Kidney glomerular epithelial cell (primary cell): Measurements from ENCODE around the gene GSTA1.
"Not testable (repeated sequence)": the region's sequence is repeated elsewhere in the genome, so short reads cannot be mapped to it uniquely, and the experiment has no call there.

Experiments used
- DNase-seq: peaks from one replicate; lab custom pipeline; 2025; lab: John Stamatoyannopoulos, UW

GSTA1 gene

GRCh38 chr6:52808660-52809059, 5.0 kb upstream of the GSTA1 start:
- DNase-seq, result no peak

- DNase-seq, result no peak
Measured at GRCh38 chr6:52802806-52803205, 810 bp downstream of the GSTA1 start.

GRCh38 chr6:52801188-52801841, 2.3 kb downstream of the GSTA1 start:
- no peak for DNase-seq

- not testable (repeated sequence) for DNase-seq
Measured at GRCh38 chr6:52799272-52799671, 4.3 kb downstream of the GSTA1 start.

- not testable (repeated sequence) for DNase-seq
Measured at GRCh38 chr6:52794366-52794765, 9.2 kb downstream of the GSTA1 start.

GRCh38 chr6:52790861-52791260, 12.8 kb downstream of the GSTA1 start:
- DNase-seq, result no peak

- DNase-seq, result peak; percentile 82
Measured at GRCh38 chr6:52789658-52790057, 14.0 kb downstream of the GSTA1 start.

- DNase-seq, result peak; percentile 54
Measured at GRCh38 chr6:52788478-52788877, 15.1 kb downstream of the GSTA1 start.

- DNase-seq, result no peak
Measured at GRCh38 chr6:52787917-52788316, 15.7 kb downstream of the GSTA1 start.

GRCh38 chr6:52786249-52786956, 17.2 kb downstream of the GSTA1 start:
- DNase-seq, result no peak

GRCh38 chr6:52782696-52783274, 20.8 kb downstream of the GSTA1 start:
- DNase-seq, result not testable (repeated sequence)

GRCh38 chr6:52782209-52782608, 21.4 kb downstream of the GSTA1 start:
- DNase-seq, result not testable (repeated sequence)

- DNase-seq, result no peak
Measured at GRCh38 chr6:52779237-52779636, 24.4 kb downstream of the GSTA1 start.

GRCh38 chr6:52776711-52777351, 26.8 kb downstream of the GSTA1 start:
- not testable (repeated sequence) for DNase-seq

- not testable (repeated sequence) for DNase-seq
Measured at GRCh38 chr6:52769399-52769798, 34.2 kb downstream of the GSTA1 start.

GRCh38 chr6:52767658-52768057, 36.0 kb downstream of the GSTA1 start:
- DNase-seq, result not testable (repeated sequence)

- DNase-seq, result not testable (repeated sequence)
Measured at GRCh38 chr6:52763322-52763916, 40.2 kb downstream of the GSTA1 start, which contains the start of gene GSTA2. TSS of gene GSTA2 (minus strand) at chr6:52763475. CDS start at chr6:52757947, 5,528 bp downstream.

- not testable (repeated sequence) for DNase-seq
Measured at GRCh38 chr6:52761673-52762491, 41.7 kb downstream of the GSTA1 start.

GRCh38 chr6:52760105-52760765, 43.4 kb downstream of the GSTA1 start:
- no peak for DNase-seq

GRCh38 chr6:52759085-52759484, 44.5 kb downstream of the GSTA1 start:
- no peak for DNase-seq
